ENCODE results near the gene IGF2BP2. TPM values are rescaled to one million over a fixed set of nuclear protein-coding genes. Genes with fewer than 3 reads are reported as not detected.
A peak's percentile ranks its signal among the peaks of the same experiment; 100 is the strongest.

IGF2BP2 gene
- total RNA-seq, 1 experiment from 2014 or later, result 133 TPM

- CTCF ChIA-PET, result interaction anchor here (0.7 to 2.1 kb wide), 4 partner anchors 13 to 18 kb away, joined by 4 to 9 read pairs (median 4); no protein-coding TSS in a partner anchor
- Mint-ChIP-seq H3K4me1 (peaks cover 78% of the 10 kb centered on the region), H3K27ac (peak overlapping the region; percentile 48; the same call in 1 of the 2 replicates), H3K9me3 (peaks cover 6% of the 10 kb centered on the region), H3K4me3 (no peak overlapping the region), H3K36me3 (peaks cover 18% of the 10 kb centered on the region), H3K27me3 (ENCODE audit: low read depth) (no peaks in the 10 kb centered on the region)
- DNase-seq (ENCODE audit: low spot score) (no peak), ATAC-seq (peak; percentile 60)
- POLR2A ChIA-PET, result interaction anchor here (0.6 kb wide), 1 partner anchor 23 kb away, joined by 3 read pairs; no protein-coding TSS in a partner anchor
- no peak for TF ChIP-seq NFYB (CRISPR knock-in tag; conservative IDR thresholded peaks at IDR 0.05; ENCODE audit: low read depth)
- no peak for TF ChIP-seq HMGXB4 (CRISPR knock-in tag; IDR thresholded peaks at IDR 0.05)
- TF ChIP-seq ZNF416 (CRISPR knock-in tag; IDR thresholded peaks at IDR 0.05), result no peak
- TF ChIP-seq ARID4B (CRISPR knock-in tag; IDR thresholded peaks at IDR 0.05; ENCODE audit: borderline replicate concordance), result no peak
- TF ChIP-seq CTCF (IDR thresholded peaks at IDR 0.05), result no peak
- TF ChIP-seq NFATC4 (CRISPR knock-in tag; IDR thresholded peaks at IDR 0.05), result no peak
- TF ChIP-seq TEAD4 (CRISPR knock-in tag; IDR thresholded peaks at IDR 0.05), result no peak
- TF ChIP-seq ZNF671 (CRISPR knock-in tag; IDR thresholded peaks at IDR 0.05), result no peak
These were observed 74.8 kb downstream of the IGF2BP2 start for GRCh38 chr3:185750015-185750414.

GRCh38 chr3:185746470-185746869 lies 78.4 kb downstream of the IGF2BP2 start:
- ChIA-PET POLR2A (interaction anchor here (0.8 to 1.3 kb wide), 2 partner anchors 11 to 19 kb away, joined by 3 read pairs; no protein-coding TSS in a partner anchor), CTCF (interaction anchor here (0.9 to 5.8 kb wide), 8 partner anchors 10 to 286 kb away, joined by 3 to 20 read pairs (median 4); no protein-coding TSS in a partner anchor)
- Mint-ChIP-seq H3K4me1 (peaks cover 66% of the 10 kb centered on the region), H3K36me3 (no peaks in the 10 kb centered on the region), H3K9me3 (no peaks in the 10 kb centered on the region), H3K27ac (peak overlapping the region; percentile 26; the same call in 1 of the 2 replicates), H3K27me3 (ENCODE audit: low read depth) (no peaks in the 10 kb centered on the region), H3K4me3 (no peak overlapping the region)
- no peak for ATAC-seq
- no peak for DNase-seq (ENCODE audit: low spot score)
- TF ChIP-seq GRHL2 (CRISPR knock-in tag; IDR thresholded peaks at IDR 0.05; ENCODE audit: insufficient replicate concordance, severe bottlenecking) (no peak), ZNF121 (CRISPR knock-in tag; IDR thresholded peaks at IDR 0.05) (no peak), JAZF1 (CRISPR knock-in tag; IDR thresholded peaks at IDR 0.05) (no peak), ZNF425 (CRISPR knock-in tag; conservative IDR thresholded peaks at IDR 0.05) (no peak), CBFB (CRISPR knock-in tag; IDR thresholded peaks at IDR 0.05; ENCODE audit: low read depth) (no peak), USF2 (CRISPR knock-in tag; IDR thresholded peaks at IDR 0.05) (no peak), CREM (CRISPR knock-in tag; IDR thresholded peaks at IDR 0.05) (no peak), PRDM15 (CRISPR knock-in tag; IDR thresholded peaks at IDR 0.05) (no peak)

Measured in WTC11 (cell line).